Panc1 (cell line): ENCODE data around the gene FAHD2A. TPM values are rescaled to one million over a fixed set of nuclear protein-coding genes. Genes with fewer than 3 reads are reported as not detected.

ENCODE experiments used
- ATAC-seq: fragments of 200-7000 bp; cut with Tn5 transposase; 2 replicates; pipeline ENCODE4 v1.9.1; 2020; ENCODE audit warnings: mild to moderate bottlenecking, moderate library complexity
- BruUV-seq: library from RNA; stranded (reverse); fragments of 400-500 nt; replicated peaks from 2 replicates; lab custom pipeline; 2021; lab: Mats Ljungman, UMichigan
- CTCF ChIA-PET: fragments of 300-600 bp; sonication (Branson Sonifier 250); formaldehyde crosslinking; loops from one replicate; lab custom pipeline; 2022; ENCODE audit warnings: antibody characterized with exemption; lab: Charles Lee
- POLR2A ChIA-PET: fragments of 300-600 bp; sonication (Branson Sonifier 250); formaldehyde crosslinking; loops from one replicate; lab custom pipeline; 2022; ENCODE audit warnings: antibody characterized with exemption; lab: Charles Lee
- DNase-seq: peaks from one replicate; pipeline ENCODE4 v3.0.0-alpha.2; 2010; ENCODE audit warnings: low read depth, low spot score
- H3K27ac ChIP-seq: 2 replicates; pipeline ENCODE4 v1.5.1; 2011; ENCODE audit warnings: mild to moderate bottlenecking, low read length, inconsistent platforms
- H3K27me3 ChIP-seq: fragments of 200-500 bp; sonication (Bioruptor generic); 2 replicates; pipeline ENCODE4 v1.6.0; 2014; ENCODE audit warnings: low read length, inconsistent platforms; ENCODE audit not compliant: control insufficient read depth, insufficient read depth
- H3K36me3 ChIP-seq: fragments of 200-500 bp; sonication (Bioruptor generic); 2 replicates; pipeline ENCODE4 v1.5.1; 2014; ENCODE audit warnings: inconsistent platforms, mild to moderate bottlenecking, low read length, moderate library complexity; ENCODE audit not compliant: control insufficient read depth, insufficient read depth
- H3K4me1 ChIP-seq: 2 replicates; pipeline ENCODE4 v1.5.1; 2011; ENCODE audit warnings: inconsistent platforms, mild to moderate bottlenecking, low read length, moderate library complexity; ENCODE audit not compliant: control insufficient read depth, insufficient read depth
- H3K4me3 ChIP-seq, 2 experiments: 2 replicates each; pipeline ENCODE4 v1.5.1; 2011 to 2012; ENCODE audit warnings: low read depth in 2 of 2, low read length in 2 of 2, mild to moderate bottlenecking in 2 of 2, inconsistent platforms in 1 of 2, moderate library complexity in 1 of 2
- H3K9me3 ChIP-seq: fragments of 200-500 bp; sonication (Bioruptor generic); 2 replicates; pipeline ENCODE4 v1.5.1; 2014; ENCODE audit warnings: low read depth, mild to moderate bottlenecking, inconsistent platforms, low read length, moderate library complexity; ENCODE audit not compliant: control insufficient read depth, insufficient read depth
- CTCF ChIP-seq: fragments of 450-650 bp; IDR thresholded peaks from 2 replicates; pipeline ENCODE4 v1.5.1; 2017; ENCODE audit warnings: mild to moderate bottlenecking
- POLR2AphosphoS5 ChIP-seq: IDR thresholded peaks from 2 replicates; pipeline ENCODE4 v1.6.1; 2012; ENCODE audit warnings: mild to moderate bottlenecking, low read depth, low read length, moderate library complexity
- REST ChIP-seq, 2 experiments: IDR thresholded peaks; 2 replicates each; pipeline ENCODE4 v1.6.1; 2011 to 2012; ENCODE audit warnings: low read depth in 2 of 2, control low read depth in 1 of 2, low read length in 1 of 2, mild to moderate bottlenecking in 1 of 2, moderate library complexity in 1 of 2; ENCODE audit not compliant: insufficient read depth in 1 of 2
- SIN3A ChIP-seq: IDR thresholded peaks from 2 replicates; pipeline ENCODE4 v1.6.1; 2012; ENCODE audit warnings: low read depth, mild to moderate bottlenecking, low read length, moderate library complexity, borderline replicate concordance; ENCODE audit not compliant: insufficient read depth
- TCF7L2 ChIP-seq: IDR thresholded peaks from 2 replicates; pipeline ENCODE4 v1.6.1; 2011; ENCODE audit warnings: mild to moderate bottlenecking, low read depth, low read length, inconsistent platforms
- in situ Hi-C: cut with HindIII; loops from 2 replicates; pipeline ENCODE4 v1.10.0; 2016; ENCODE audit warnings: low sequenced_read_pairs, low pct_unique_long_range_greater_than_20kb
- intact Hi-C: fragments of 100-400 bp; cut with micrococcal nuclease; formaldehyde crosslinking; loops from one replicate; pipeline ENCODE4 v1.10.0; 2022; ENCODE audit not compliant: unreplicated experiment
- total RNA-seq: library from RNA; stranded (reverse); gene quantifications from one replicate; pipeline ENCODE4 v1.2.1, GENCODE V29; 2021; ENCODE audit not compliant: unreplicated experiment

FAHD2A gene
- total RNA-seq, 1 experiment from 2014 or later, result 17.2 TPM

GRCh38 chr2:95381212-95382191 lies 21.0 kb upstream of the FAHD2A start:
- DNase-seq (no peak), ATAC-seq (no peak)
- Histone ChIP-seq H3K27me3 (no peaks in the 10 kb centered on the region), H3K27ac (no peak overlapping the region), H3K4me1 (no peaks in the 10 kb centered on the region), H3K36me3 (no peaks in the 10 kb centered on the region), H3K4me3 (no peak overlapping the region), H3K9me3 (no peaks in the 10 kb centered on the region)
- ChIA-PET POLR2A (no interaction called here), CTCF (no interaction called here)
- intact Hi-C loops, result no loop called here
- TF ChIP-seq TCF7L2 (no peak), POLR2AphosphoS5 (no peak), SIN3A (no peak), REST (IDR thresholded peaks at IDR 0.05; ENCODE audit: insufficient read depth in 1 of 2, low read depth in 2 of 2, low read length in 1 of 2) (no peak), CTCF (no peak)
- in situ Hi-C loops, result no loop called here
- no TSS peak for BruUV-seq

- no peaks in the 10 kb centered on the region for H3K36me3 ChIP-seq
- no peaks in the 10 kb centered on the region for H3K27me3 ChIP-seq
- no peaks in the 10 kb centered on the region for H3K4me1 ChIP-seq
- no peak for ATAC-seq
- H3K27ac ChIP-seq, result no peak overlapping the region
- intact Hi-C loops (no loop called here), in situ Hi-C loops (no loop called here)
- H3K4me3 ChIP-seq, result no peak overlapping the region
- TF ChIP-seq CTCF (no peak), REST (IDR thresholded peaks at IDR 0.05; ENCODE audit: insufficient read depth in 1 of 2, low read depth in 2 of 2, low read length in 1 of 2) (no peak), TCF7L2 (no peak), POLR2AphosphoS5 (no peak), SIN3A (no peak)
- ChIA-PET POLR2A (no interaction called here), CTCF (no interaction called here)
- BruUV-seq, result no TSS peak
- no peak for DNase-seq
- no peaks in the 10 kb centered on the region for H3K9me3 ChIP-seq
Observed at GRCh38 chr2:95382192-95382591, 20.3 kb upstream of the FAHD2A start.
